Measurements from ENCODE around the gene UBE3A.

UBE3A gene

GRCh38 chr15:25401501-25401900 lies 37.3 kb downstream of the UBE3A start:
- DNase-seq: no peak

GRCh38 chr15:25397100-25397499 lies 41.7 kb downstream of the UBE3A start:
- DNase-seq: no peak

DNA sequence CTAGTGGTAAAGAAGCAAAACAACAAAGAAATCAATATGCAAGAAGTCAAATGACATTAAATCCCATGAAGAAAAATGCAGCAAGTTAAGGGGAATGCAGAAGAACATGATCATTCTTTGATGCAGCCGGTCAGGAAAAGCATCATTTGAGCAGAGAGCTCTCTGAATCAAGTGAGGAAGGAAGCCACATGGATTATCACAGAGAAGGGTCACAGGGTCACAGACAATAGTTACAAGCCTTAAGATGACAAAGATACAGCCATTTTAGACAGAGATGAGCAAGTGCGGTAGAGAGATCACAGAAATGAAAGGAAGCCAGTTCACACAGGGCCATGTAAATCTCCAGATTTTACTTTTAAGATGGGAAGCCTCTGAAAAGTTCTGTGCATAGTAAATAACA lies 43.9 kb downstream of the UBE3A start:
- no peak for DNase-seq

GRCh38 chr15:25392806-25393205 lies 46.0 kb downstream of the UBE3A start:
- DNase-seq: no peak

DNA sequence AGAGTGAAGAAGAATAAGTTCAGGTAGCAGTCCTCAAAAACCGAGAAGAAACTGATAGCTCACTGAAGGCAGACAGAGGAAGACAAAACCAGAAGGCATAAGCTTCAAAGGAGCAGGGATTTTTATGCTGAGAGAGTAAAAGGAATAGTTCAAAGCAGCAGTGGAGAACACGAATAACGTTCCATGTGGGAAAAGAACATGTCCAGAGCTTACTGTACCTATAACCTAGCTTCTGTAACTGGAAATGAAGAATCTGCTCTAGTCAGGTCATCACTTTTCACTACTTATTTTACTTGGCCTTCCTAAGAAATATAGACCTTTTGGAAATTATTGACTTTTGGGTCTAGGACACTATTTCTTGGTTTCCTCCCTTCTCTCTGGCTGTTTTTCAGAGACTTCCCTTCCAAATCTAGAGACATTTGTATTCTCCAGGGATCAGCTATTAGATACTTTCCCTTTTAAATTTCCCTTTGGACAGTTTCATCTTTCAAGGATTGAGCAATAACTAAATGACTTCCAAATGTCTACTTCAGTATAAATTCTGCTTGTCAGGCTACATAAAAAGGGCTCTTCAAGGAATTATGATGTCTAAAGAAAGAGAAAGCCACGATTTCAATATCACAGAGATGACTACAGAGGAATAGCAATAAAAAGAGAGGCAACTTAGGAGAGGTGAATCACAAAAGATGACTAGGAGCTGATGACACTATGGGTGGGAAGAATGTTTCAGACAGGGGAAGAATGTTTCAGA lies 46.7 kb downstream of the UBE3A start:
- no peak for DNase-seq

GRCh38 chr15:25385986-25386385 lies 52.8 kb downstream of the UBE3A start:
- DNase-seq: no peak

DNA sequence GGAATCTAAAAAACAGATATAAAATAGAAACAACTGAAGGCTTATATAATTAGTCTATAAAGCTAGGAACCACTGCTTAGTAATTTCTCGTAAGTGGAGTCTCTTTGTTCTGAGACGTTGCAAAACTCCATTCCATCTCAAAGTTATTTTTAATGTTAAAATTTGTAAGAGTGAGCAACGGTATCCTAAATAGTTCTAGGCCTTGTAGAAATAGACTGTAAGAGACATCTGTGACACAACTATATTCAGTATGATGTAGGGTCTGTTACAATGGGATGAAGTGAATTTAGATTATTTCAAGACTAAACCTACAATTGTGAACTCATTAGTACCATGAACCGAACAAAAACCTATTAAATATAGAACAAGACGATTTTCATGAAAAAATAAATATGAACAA lies 57.2 kb downstream of the UBE3A start:
- DNase-seq: no peak

GRCh38 chr15:25378501-25378901 lies 60.3 kb downstream of the UBE3A start:
- no peak for DNase-seq

- DNase-seq: no peak
These were observed 63.3 kb downstream of the UBE3A start for GRCh38 chr15:25375557-25375956.

DNA sequence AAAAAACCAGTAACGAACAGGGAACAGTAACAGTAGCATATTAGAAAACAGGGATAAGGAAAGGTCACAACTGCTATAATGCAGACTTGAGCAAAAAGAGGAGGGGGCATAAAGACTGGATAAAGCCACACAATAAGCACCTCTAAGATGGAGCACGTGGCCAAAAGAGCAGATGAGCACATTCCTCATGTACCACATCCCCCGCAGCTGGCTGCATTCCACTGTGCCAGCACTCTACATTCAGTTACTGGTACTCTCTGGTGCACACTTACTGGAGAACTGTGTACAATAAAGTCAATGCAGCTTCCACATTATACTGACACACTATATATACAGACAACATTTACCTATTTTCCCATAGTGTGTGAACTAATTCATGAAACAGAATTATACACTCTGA lies 64.7 kb downstream of the UBE3A start:
- DNase-seq: no peak

DNA sequence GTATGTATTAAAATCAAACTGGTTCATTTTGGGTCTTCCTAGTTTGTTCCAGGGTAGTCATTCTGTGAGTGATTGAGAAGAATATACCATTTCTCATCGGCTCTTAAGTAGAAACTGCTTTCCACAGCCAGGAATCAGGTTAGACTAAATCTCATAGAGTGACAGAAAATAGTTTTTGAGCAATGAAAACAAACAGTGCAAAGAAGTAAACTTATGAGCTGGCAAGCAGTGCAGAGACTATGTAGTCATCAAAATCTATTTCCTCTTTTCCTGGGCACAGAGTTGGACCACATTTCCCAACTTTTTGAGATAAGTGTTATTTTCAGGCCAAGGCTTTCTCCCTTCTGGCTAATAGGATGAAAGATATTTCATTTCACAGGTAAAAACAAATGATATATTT lies 66.5 kb downstream of the UBE3A start:
- no peak for DNase-seq

GRCh38 chr15:25368850-25369249 lies 70.0 kb downstream of the UBE3A start:
- no peak for DNase-seq

DNA sequence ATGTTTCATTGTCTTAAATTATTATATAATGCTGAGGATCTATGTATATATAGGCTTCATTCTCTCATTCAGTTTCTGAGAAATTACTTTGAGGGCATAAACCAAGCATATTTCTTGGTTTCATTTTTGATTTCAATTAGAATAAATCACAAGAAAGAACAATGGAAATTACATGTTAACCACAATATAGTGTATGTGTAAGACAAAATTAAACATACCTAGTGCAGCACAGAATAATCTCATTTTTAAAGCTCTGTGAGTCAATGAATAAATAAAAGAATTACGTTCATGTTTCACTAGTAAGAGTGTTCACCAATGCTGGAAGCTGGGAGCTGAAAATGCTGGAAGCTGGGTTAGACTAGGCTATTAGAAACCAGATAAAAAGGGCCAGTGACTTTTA lies 72.8 kb downstream of the UBE3A start:
- DNase-seq: no peak

- no peak for DNase-seq
These were observed 76.3 kb downstream of the UBE3A start for GRCh38 chr15:25362545-25362944.

DNA sequence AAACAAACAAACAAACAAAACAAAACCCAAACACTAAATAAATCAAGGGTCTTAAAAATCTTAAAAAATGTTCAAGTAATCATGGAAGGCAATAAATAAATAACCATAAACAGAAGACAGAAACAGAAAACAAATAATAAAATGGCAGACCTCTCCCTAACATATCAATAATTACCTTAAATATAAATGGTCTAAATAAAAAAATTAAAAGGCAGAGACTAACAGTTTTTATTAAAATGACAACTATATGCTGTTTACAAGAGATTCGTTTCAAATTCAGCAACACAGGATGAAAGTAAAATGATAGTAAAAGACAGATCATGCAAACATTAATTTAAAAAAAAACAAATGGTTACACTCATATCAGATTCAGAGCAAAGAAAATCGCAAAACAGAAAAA lies 91.1 kb downstream of the UBE3A start:
- no peak for DNase-seq

DNA sequence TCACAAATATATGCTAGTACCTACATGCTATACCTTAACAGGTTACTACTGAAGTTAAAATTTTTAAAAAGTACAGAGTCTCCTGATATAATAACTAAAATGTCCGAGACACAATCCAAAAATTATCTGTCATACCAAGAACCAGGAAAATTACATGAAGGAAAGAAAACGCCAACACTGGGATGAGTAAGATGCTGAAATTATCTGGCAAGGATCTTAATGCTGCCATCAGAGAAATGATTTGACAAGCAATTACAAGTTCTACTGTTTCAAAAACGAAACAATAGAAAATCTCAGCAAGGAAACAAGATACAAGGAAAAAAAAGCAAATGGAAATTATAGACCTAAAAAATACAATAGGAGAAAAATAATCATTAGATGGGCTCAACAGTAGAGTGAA lies 92.5 kb downstream of the UBE3A start:
- no peak for DNase-seq

GRCh38 chr15:25345943-25346342 lies 92.9 kb downstream of the UBE3A start:
- no peak for DNase-seq

DNA sequence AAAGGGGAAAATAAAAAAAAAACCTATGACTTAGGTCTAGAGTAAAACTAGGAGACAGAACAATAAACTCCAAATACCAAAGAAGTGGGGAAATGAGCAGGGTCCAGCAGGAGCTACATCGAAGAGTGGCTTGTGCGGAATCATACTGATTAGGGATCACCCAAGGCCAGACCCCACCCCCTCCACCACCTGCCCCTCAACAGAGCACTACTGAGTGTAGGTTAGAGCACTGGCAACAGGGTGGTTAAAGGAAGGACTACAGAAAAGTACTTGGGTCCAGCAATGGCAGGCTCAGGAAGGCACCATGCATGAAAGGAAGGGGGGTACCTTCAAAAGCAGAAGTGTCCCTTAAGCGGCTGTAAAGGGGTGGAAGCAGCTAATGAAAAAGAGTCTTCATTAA lies 96.2 kb downstream of the UBE3A start:
- no peak for DNase-seq

DNA sequence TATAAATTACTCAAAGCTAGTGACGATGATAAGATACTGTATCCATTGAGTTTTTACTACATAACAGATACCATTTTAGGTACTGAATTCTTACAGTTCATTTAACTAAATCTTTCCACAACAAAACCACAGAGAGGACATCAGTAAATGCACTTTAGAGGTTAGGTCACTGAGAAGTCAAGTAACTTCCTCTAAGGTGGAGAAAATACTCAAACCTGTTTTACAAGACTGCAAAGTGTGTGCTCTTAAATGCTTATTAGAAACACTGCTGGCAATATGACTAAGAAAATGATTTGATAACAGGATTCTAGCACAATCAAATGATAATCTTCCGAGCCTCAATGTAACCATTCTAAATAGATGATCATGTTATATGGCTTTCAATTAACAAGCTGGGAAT lies 99.4 kb downstream of the UBE3A start:
- DNase-seq: no peak

- no peak for DNase-seq
These were observed 103.5 kb downstream of the UBE3A start for GRCh38 chr15:25335279-25335678.

DNA sequence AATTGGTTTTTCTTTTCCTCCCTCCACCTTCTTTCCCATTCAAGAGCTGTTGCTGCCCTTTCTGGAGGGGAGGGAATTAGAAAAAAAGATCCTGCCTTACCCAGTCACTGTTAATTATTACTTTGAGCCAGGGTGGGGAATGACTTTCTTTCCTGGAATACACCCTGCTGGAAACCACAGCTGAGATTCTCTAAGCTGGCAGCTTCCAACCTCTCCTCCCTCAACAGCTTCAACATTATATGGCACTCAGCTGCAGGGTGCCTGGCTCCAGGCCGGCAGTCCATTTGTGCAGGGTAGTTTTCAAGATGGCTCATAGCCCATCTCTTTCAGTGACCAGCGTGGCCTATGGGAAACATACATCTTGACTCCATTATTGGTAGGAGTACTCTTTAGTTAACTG lies 105.8 kb downstream of the UBE3A start:
- no peak for DNase-seq

GRCh38 chr15:25332306-25332705 lies 106.5 kb downstream of the UBE3A start:
- no peak for DNase-seq

- no peak for DNase-seq
These were observed 107.0 kb downstream of the UBE3A start for GRCh38 chr15:25331860-25332259.

- no peak for DNase-seq
These were observed 107.4 kb downstream of the UBE3A start for GRCh38 chr15:25331404-25331803.

DNA sequence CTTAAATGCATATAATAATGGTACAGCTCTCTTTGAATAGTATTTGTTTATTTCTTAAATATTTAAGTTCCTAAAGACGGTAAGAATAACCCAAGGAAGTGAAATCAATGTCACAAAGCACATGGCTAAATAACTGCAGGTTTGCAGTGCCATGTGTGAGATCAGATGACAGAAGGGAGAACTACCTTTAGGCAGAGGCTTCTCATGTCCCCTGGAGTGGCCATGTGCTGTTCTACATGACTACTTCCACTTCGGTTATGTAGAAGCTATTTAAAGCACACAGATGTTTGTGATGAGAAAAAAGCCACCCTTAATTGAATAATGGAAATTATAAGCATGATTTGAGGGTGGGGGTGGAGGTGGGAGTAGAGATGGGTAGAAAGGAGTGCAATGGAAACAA lies 109.1 kb downstream of the UBE3A start:
- DNase-seq: no peak

GRCh38 chr15:25327686-25328085 lies 111.1 kb downstream of the UBE3A start:
- no peak for DNase-seq

All from activated T-cell treated with anti-CD3 and anti-CD28 coated beads, Interleukin-2, amount 50 U/mL, for 1 hour (primary cell).